ES-I3 (cell line): Measurements from ENCODE around the gene DMRT3.

Experiments used
- H3K36me3 ChIP-seq: 2 replicates; pipeline ENCODE4 v1.6.1; 2013; ENCODE audit warnings: mild to moderate bottlenecking, low read length, control low read depth, moderate library complexity; ENCODE audit not compliant: insufficient read depth
- H3K4me1 ChIP-seq: 2 replicates; pipeline ENCODE4 v1.6.1; 2013; ENCODE audit warnings: mild to moderate bottlenecking, control low read depth, low read length; ENCODE audit not compliant: insufficient read depth
- H3K9ac ChIP-seq: 2 replicates; pipeline ENCODE4 v1.6.1; 2013; ENCODE audit warnings: low read depth, mild to moderate bottlenecking, low read length, moderate library complexity
- H3K9me3 ChIP-seq: 2 replicates; pipeline ENCODE4 v1.6.1; 2013; ENCODE audit warnings: mild to moderate bottlenecking, low read length, moderate library complexity; ENCODE audit not compliant: control insufficient read depth, insufficient read depth

DMRT3 gene

GRCh38 chr9:962023-962422, 14.4 kb upstream of the DMRT3 start:
- peaks cover 5% of the 10 kb centered on the region; the same call in 1 of the 2 replicates for H3K4me1 ChIP-seq
- H3K36me3 ChIP-seq = no peaks in the 10 kb centered on the region
- H3K9ac ChIP-seq = no peak overlapping the region
- no peaks in the 10 kb centered on the region for H3K9me3 ChIP-seq

GRCh38 chr9:965497-965896, 11.0 kb upstream of the DMRT3 start:
- peaks cover 7% of the 10 kb centered on the region for H3K4me1 ChIP-seq
- no peak overlapping the region for H3K9ac ChIP-seq
- H3K36me3 ChIP-seq = no peaks in the 10 kb centered on the region
- no peaks in the 10 kb centered on the region for H3K9me3 ChIP-seq

GRCh38 chr9:966870-967269, 9.6 kb upstream of the DMRT3 start:
- H3K4me1 ChIP-seq = peaks cover 7% of the 10 kb centered on the region
- H3K9me3 ChIP-seq = no peaks in the 10 kb centered on the region
- no peaks in the 10 kb centered on the region for H3K36me3 ChIP-seq
- H3K9ac ChIP-seq = no peak overlapping the region

- no peaks in the 10 kb centered on the region for H3K9me3 ChIP-seq
- H3K4me1 ChIP-seq = peaks cover 7% of the 10 kb centered on the region
- H3K36me3 ChIP-seq = no peaks in the 10 kb centered on the region
- H3K9ac ChIP-seq = peak overlapping the region; percentile 25; the same call in 1 of the 2 replicates
These were observed 9.0 kb upstream of the DMRT3 start for GRCh38 chr9:967436-967835.

GRCh38 chr9:967903-968641, 8.4 kb upstream of the DMRT3 start:
- peak overlapping the region; percentile 25; the same call in 1 of the 2 replicates for H3K9ac ChIP-seq
- H3K36me3 ChIP-seq = no peaks in the 10 kb centered on the region

GRCh38 chr9:969310-970150, 6.9 kb upstream of the DMRT3 start:
- Histone ChIP-seq H3K9me3 (no peaks in the 10 kb centered on the region), H3K36me3 (no peaks in the 10 kb centered on the region), H3K9ac (peak overlapping the region; percentile 41; the same call in 1 of the 2 replicates), H3K4me1 (peaks cover 10% of the 10 kb centered on the region)

More at GRCh38 chr9:967903-968641, 8.4 kb upstream of the DMRT3 start:
- Histone ChIP-seq H3K9me3 (no peaks in the 10 kb centered on the region), H3K4me1 (peaks cover 7% of the 10 kb centered on the region)

- no peaks in the 10 kb centered on the region for H3K9me3 ChIP-seq
- no peaks in the 10 kb centered on the region for H3K36me3 ChIP-seq
- H3K4me1 ChIP-seq = peaks cover 10% of the 10 kb centered on the region
- peak overlapping the region; percentile 42; the same call in 1 of the 2 replicates for H3K9ac ChIP-seq
These were observed 6.1 kb upstream of the DMRT3 start for GRCh38 chr9:970151-970996.

GRCh38 chr9:971901-972500, 4.5 kb upstream of the DMRT3 start:
- H3K9me3 ChIP-seq = no peaks in the 10 kb centered on the region
- H3K36me3 ChIP-seq = no peaks in the 10 kb centered on the region
- peak overlapping the region; percentile 42; the same call in 1 of the 2 replicates for H3K9ac ChIP-seq
- peaks cover 5% of the 10 kb centered on the region for H3K4me1 ChIP-seq

GRCh38 chr9:972501-973294, 3.8 kb upstream of the DMRT3 start:
- Histone ChIP-seq H3K9me3 (no peaks in the 10 kb centered on the region), H3K9ac (peak overlapping the region; percentile 42; the same call in 1 of the 2 replicates), H3K36me3 (no peaks in the 10 kb centered on the region), H3K4me1 (peaks cover 3% of the 10 kb centered on the region)

- no peaks in the 10 kb centered on the region for H3K36me3 ChIP-seq
- peaks cover 3% of the 10 kb centered on the region for H3K4me1 ChIP-seq
- peak overlapping the region; percentile 42; the same call in 1 of the 2 replicates for H3K9ac ChIP-seq
- no peaks in the 10 kb centered on the region for H3K9me3 ChIP-seq
These were observed 3.1 kb upstream of the DMRT3 start for GRCh38 chr9:973295-973834.

- H3K9me3 ChIP-seq = no peaks in the 10 kb centered on the region
- H3K9ac ChIP-seq = no peak overlapping the region
- peaks cover 3% of the 10 kb centered on the region for H3K4me1 ChIP-seq
- H3K36me3 ChIP-seq = no peaks in the 10 kb centered on the region
These were observed 2.1 kb upstream of the DMRT3 start for GRCh38 chr9:974031-974995.
